ENCODE data around the gene TMEM62.

- no peak for TF ChIP-seq TAF1 (conservative IDR thresholded peaks at IDR 0.05)
- TF ChIP-seq CTCF (IDR thresholded peaks at IDR 0.05; ENCODE audit: low read depth, low read length, missing input control), result no peak
- no peak for TF ChIP-seq YY1 (IDR thresholded peaks at IDR 0.05)
- no peak for TF ChIP-seq REST (IDR thresholded peaks at IDR 0.05)
These were observed 18.3 kb downstream of the TMEM62 start for GRCh38 chr15:43151688-43152087.

All from liver (tissue), 3 donors.